AG04450 (cell line): Measurements from ENCODE around the gene KRTAP1-4. TPM values are rescaled to one million over a fixed set of nuclear protein-coding genes. Genes with fewer than 3 reads are reported as not detected.
A peak's percentile ranks its signal among the peaks of the same experiment; 100 is the strongest.

Experiments
- CTCF ChIA-PET: fragments of 300-600, 350-600 bp; formaldehyde crosslinking; extraction: SDS; loops from one replicate; lab custom pipeline; 2022; ENCODE audit warnings: antibody characterized with exemption, inconsistent platforms; lab: Charles Lee
- POLR2A ChIA-PET: fragments of 350-600 bp; formaldehyde crosslinking; extraction: SDS; loops from one replicate; lab custom pipeline; 2021; ENCODE audit warnings: antibody characterized with exemption, inconsistent platforms; lab: Yijun Ruan, JAX
- DNase-seq: peaks from one replicate; pipeline ENCODE4 v3.0.0-alpha.2; 2011; ENCODE audit warnings: low read depth, low spot score
- H3K27ac ChIP-seq: one replicate; pipeline ENCODE4 v1.5.1; 2012; ENCODE audit warnings: low read depth, low read length, control low read depth
- H3K27me3 ChIP-seq: one replicate; pipeline ENCODE4 v1.6.0; 2012; ENCODE audit warnings: low read length; ENCODE audit not compliant: control insufficient read depth, insufficient read depth
- H3K4me3 ChIP-seq: 2 replicates; pipeline ENCODE4 v1.5.1; 2011; ENCODE audit warnings: mild to moderate bottlenecking, low read depth, low read length, control low read depth
- H3K9me3 ChIP-seq: 2 replicates; pipeline ENCODE4 v1.5.1; 2012; ENCODE audit warnings: low read length; ENCODE audit not compliant: control insufficient read depth, insufficient read depth
- CTCF ChIP-seq: IDR thresholded peaks from 2 replicates; pipeline ENCODE4 v1.5.1; 2011; ENCODE audit warnings: low read depth, low read length, control low read depth, inconsistent platforms
- polyA plus RNA-seq: library from polyadenylated mRNA; depleted of rRNA; stranded (reverse); fragments of >200 nt; gene quantifications from 2 replicates; pipeline ENCODE4 v1.2.3, GENCODE V29; 2011

The KRTAP1-4 gene
- polyA plus RNA-seq, 1 experiment: not detected

DNA sequence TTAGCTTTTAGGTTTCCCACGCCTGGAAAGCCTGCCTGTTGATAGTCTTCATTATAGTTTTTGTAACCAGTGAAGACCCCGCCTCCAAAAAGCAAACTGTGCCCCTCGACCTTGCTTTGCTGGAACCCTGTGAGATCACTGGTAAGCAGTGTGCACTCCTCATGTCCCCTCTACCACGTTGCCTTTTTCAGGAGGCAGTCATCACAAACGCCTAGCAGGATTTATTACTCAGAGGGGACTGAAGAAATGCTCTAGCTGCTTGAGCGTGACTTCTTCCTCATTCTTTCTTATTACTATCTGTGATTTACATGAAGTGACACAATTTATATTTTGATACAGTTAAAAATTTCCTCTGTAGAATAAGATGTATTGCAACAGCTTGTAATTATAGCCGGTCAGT is 14.5 kb downstream of the KRTAP1-4 start:
- POLR2A ChIA-PET: no interaction called here
- Histone ChIP-seq H3K27ac (no peak overlapping the region), H3K9me3 (no peaks in the 10 kb centered on the region), H3K27me3 (no peaks in the 10 kb centered on the region), H3K4me3 (no peak overlapping the region)
- DNase-seq: no peak
- TF ChIP-seq CTCF: no peak
- CTCF ChIA-PET: interaction anchor here (0.7 kb wide), 1 partner anchor 534 kb away, joined by 3 read pairs; no protein-coding TSS in a partner anchor

GRCh38 chr17:41013606-41014005 is 16.4 kb downstream of the KRTAP1-4 start:
- TF ChIP-seq CTCF: no peak
- peak; percentile 13 for DNase-seq

GRCh38 chr17:41013181-41013580 is 16.8 kb downstream of the KRTAP1-4 start:
- ChIA-PET POLR2A (no interaction called here), CTCF (no interaction called here)
- no peak overlapping the region for H3K4me3 ChIP-seq
- H3K9me3 ChIP-seq: no peaks in the 10 kb centered on the region
- H3K27me3 ChIP-seq: no peaks in the 10 kb centered on the region
- TF ChIP-seq CTCF: no peak
- H3K27ac ChIP-seq: no peak overlapping the region
- no peak for DNase-seq

More at GRCh38 chr17:41013606-41014005, 16.4 kb downstream of the KRTAP1-4 start:
- no peaks in the 10 kb centered on the region for H3K27me3 ChIP-seq
- CTCF ChIA-PET: no interaction called here
- no peak overlapping the region for H3K27ac ChIP-seq
- POLR2A ChIA-PET: no interaction called here
- H3K9me3 ChIP-seq: no peaks in the 10 kb centered on the region
- no peak overlapping the region for H3K4me3 ChIP-seq

GRCh38 chr17:41012326-41013120 is 17.5 kb downstream of the KRTAP1-4 start:
- CTCF ChIA-PET: no interaction called here
- no peak for DNase-seq
- no peak for TF ChIP-seq CTCF
- no peaks in the 10 kb centered on the region for H3K9me3 ChIP-seq
- POLR2A ChIA-PET: no interaction called here
- H3K27ac ChIP-seq: no peak overlapping the region
- no peak overlapping the region for H3K4me3 ChIP-seq
- H3K27me3 ChIP-seq: no peaks in the 10 kb centered on the region

GRCh38 chr17:41010441-41010840 is 19.6 kb downstream of the KRTAP1-4 start:
- Histone ChIP-seq H3K27me3 (no peaks in the 10 kb centered on the region), H3K4me3 (no peak overlapping the region), H3K27ac (no peak overlapping the region), H3K9me3 (no peaks in the 10 kb centered on the region)
- no peak for TF ChIP-seq CTCF
- ChIA-PET POLR2A (interaction anchor here (0.8 kb wide), 1 partner anchor 97 kb away, joined by 3 read pairs; no protein-coding TSS in a partner anchor), CTCF (no interaction called here)
- DNase-seq: no peak
